GM18507 (cell line): ENCODE data around the gene CSPG4.
"Not testable (repeated sequence)": the region's sequence is repeated elsewhere in the genome, so short reads cannot be mapped to it uniquely, and the experiment has no call there.

Experiments
- DNase-seq: peaks from one replicate; pipeline ENCODE4 v3.0.0; 2011; ENCODE audit warnings: low read depth; ENCODE audit not compliant: insufficient read length; ENCODE audit errors: extremely low spot score
- FAIRE-seq: peaks from 2 replicates; lab custom pipeline; 2011; peaks lifted over from hg19 to GRCh38; lab: Jason Lieb, UNC

CSPG4 gene

DNA sequence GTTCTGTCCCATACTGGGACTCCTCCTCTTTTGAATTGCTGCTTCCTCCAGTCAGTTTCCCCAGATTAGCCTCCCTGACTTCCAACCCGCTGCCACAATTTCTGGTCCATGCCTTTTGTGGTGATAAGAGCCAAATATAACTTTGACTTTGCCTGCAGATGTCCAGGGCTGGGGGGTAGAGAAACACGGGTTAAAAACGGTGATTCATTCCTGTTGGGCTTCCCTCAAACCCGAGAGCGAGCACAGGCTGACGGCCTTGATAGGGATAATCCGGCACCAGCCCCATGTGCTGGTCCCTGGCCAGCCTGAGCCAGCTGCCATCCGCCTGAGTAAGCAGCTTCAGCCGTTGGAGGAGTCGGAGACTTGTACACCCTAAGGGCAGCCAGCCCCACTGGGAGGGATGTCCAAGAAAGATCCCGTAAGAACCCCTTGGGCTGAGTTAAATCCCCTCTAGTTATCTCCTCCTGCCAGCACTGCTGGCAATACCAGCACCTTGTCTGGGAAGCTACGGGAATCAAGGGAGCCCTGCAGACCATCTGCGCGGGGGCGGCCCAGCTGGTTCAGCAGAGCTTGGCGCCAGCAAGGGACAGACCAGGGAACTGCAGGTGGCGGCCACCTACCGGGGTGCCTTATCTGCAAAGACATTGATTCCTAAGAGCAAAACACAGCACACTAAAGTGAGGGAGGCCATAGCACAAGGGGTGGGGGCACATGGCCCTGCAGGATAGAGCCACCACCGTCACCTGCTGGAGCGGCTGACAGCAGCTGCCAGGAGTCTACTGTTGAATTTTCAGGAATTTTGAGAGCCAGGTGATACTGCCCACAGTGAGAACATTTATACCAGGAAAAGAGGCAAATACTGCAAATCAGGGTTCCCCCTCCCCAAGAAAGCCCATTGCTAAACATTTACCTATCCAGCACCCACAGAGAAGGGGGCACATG is 18.1 kb downstream of the CSPG4 start:
- FAIRE-seq = no peak
- no peak for DNase-seq

DNA sequence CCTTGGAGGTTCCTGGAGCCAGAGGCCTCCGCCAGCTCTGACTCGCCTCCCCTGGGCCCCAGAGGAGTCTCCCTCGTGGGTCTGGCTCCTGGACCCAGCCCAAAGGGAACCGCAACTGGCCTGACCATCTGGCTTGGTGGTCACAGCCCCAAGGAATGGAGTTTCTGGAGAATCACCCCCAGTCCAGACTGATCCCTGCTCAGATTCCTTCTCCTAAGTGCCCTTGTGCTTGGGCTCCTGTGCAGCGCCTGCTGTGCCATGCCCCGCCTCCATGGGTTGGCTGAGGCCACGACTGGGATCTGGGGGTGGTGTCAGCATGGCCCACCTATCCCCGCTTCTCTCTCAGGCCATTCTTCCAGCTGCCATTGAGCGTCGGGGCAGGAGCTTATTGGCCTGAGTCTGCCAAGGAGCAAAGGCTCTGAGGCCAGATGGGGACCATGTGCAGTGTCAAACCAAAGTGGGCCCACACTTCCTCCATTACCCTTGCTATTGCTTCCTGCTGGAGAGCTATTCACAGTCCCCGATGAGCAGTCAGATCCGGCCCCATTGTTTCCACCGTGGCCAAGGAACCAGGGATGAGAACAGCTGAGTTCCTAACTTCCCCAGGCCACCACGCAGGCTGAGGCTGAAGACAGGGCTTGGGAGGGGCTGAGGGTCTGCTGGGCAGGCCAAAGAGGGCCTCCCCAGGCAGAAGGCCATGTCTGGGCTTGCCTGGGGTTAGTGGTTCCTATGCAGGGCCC is 19.0 kb downstream of the CSPG4 start:
- DNase-seq (no peak), FAIRE-seq (no peak)

DNA sequence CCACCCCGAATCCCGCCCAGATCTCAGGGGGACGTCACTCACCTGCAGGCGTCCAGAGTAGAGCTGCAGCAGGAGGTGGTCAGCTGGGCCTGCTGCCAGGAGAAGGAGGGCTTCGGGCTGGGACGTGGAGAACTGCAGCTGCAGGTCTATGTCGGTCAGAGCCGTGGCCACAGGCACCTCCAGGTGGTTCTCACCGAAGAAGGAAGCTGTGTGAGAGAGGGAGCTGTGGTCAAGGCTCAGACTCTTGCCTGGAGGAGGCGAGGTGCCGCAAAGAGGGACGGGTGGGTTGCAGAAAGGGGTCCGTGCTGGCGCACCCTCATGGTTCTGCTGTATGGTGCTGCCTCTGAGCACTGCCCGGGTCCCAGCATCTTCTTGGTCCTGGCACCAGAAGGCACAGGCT is 19.6 kb downstream of the CSPG4 start:
- DNase-seq, FAIRE-seq: not testable (repeated sequence)

GRCh38 chr15:75692311-75692710 is 20.3 kb downstream of the CSPG4 start:
- DNase-seq, FAIRE-seq: not testable (repeated sequence)

GRCh38 chr15:75689429-75689828 is 23.2 kb downstream of the CSPG4 start:
- not testable (repeated sequence) for DNase-seq, FAIRE-seq

DNA sequence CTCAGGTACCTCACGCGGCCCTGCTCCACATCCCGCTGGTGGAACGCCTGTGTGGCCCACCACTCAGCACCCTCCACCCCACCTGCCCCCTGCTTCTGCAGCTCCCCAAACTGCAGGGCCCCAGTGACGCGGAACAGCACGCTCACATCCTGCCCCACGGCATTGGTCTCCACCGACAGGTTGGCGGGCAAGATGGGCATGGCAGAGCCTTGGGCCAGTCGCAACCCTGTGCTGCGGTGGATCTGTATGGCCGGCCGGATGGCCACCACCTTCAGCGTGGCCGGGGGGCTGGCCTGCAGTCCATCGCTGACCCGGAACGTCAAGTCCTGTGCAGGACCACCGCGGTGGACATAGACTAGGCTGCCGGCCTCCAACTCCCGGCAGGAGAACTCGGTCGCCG is 23.8 kb downstream of the CSPG4 start:
- FAIRE-seq (no peak), DNase-seq (no peak)

GRCh38 chr15:75688278-75688557 is 24.4 kb downstream of the CSPG4 start:
- DNase-seq = no peak
- FAIRE-seq = no peak

- no peak for FAIRE-seq
- DNase-seq = no peak
Measured at GRCh38 chr15:75687486-75688277, 25.0 kb downstream of the CSPG4 start.

GRCh38 chr15:75686212-75686642 is 26.4 kb downstream of the CSPG4 start:
- peak; percentile 49 for DNase-seq
- FAIRE-seq = peak; percentile 90

DNA sequence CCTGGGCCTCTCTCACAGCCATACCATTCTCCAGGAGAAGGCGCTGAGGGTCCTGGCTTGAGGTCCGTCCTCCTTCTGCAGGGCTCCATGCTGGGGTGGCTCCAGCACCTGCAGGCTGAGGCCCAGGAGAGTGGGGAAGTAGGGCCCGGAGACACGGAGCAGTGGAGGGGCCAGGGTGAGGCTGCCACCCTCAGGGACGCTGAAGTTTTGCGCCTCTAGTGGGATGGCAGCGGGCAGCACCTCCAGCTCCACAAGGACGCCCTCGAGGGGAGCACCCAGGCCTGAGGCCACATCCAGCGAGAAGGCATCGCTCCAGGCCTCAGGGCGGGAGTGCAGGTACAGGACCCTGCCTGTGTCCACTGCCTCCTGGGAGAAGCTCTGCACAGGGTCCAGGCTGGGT is 27.5 kb downstream of the CSPG4 start:
- DNase-seq (no peak), FAIRE-seq (no peak)

DNA sequence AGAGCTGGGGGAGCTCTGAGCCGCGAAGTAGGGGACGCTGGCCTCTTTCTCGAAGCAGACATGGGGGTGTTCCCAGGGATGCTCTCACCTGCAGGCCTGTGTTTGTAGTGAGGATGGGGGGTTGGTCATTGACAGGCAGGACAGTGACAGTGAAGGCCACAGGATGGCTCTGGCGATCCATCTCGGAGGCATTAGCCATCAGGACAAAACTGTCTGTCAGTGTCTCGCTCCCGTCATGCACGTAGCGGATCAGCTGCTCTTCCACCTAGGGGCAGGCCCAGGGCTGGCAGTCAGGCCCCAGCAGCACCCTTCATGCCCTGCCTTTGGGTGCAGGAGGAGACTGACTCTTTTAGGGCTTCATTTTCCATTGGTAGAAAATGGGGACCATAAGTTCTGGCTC is 28.0 kb downstream of the CSPG4 start:
- DNase-seq = no peak
- no peak for FAIRE-seq

DNA sequence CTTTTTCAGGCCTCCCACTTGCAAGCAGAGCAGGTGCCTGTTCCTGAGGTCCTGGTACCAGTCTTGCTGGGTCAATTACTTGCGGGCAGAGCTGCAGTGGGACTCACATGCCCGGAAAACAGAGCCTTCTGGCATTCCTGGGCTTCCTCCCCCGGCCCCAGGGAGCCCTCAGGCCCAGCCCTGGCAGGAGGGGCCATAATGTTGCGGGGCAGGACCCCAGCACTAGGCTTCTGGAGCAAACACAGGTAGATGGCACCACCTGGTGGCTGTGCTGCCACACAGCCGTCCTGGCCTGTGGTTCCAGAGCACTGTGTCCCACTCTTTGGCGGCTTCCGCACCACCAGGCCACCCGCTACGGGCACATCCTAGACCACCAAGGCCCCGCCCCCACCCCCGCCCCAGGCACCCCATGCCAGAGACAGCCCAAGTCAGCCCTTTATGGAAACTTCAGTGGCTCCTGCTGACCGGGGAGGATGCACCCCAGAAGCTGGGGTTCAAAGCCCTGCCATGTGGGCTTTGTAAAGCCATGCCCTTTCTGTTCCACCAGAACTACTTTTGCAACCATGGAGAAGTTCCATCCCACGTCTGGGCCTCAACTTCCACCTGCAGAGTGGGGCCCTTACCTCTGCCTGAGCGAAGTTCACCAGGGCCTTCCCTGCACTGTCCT is 28.9 kb downstream of the CSPG4 start:
- FAIRE-seq (peak; percentile 77), DNase-seq (peak; percentile 65)

- FAIRE-seq (no peak), DNase-seq (no peak)
Measured at GRCh38 chr15:75682181-75683135, 30.2 kb downstream of the CSPG4 start.

DNA sequence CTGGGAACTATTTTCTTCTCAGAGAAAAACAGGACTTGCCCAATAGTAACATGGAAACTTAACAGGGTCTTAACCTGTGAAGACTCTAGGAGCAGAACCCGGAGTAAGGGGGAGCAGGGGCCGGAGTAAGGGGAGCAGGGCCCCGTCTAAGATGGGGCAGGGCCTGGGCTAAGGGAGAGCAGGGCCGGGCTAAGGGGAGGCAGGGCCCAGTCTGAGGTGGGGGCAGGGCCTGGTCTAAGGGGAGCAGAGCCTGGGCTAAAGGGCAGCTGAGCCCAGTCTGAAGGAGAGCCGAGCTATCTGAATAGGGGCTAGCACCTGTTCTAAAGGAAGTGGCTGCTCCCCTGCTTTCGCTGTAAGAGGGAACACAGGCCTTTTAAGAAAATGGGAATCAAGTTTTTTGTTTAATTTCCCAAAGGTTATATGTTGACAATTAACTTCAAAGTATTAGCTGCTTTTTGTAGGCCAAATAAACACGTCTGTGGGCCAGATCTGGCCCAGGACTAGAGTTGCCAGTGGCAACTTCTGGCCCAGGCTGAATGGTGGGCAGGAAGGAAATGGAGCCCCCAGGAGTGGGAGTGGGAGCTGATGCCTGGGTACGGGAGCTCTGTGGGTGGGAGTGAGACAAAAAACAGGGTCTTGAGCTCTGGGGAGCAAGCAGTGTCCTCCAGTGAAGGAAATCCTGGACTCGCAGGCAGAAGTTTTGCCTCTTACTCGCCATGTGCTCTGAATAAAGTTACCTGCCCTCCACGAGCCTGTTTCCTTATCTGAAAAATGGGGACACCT is 32.5 kb downstream of the CSPG4 start:
- no peak for FAIRE-seq
- no peak for DNase-seq

- not testable (repeated sequence) for DNase-seq, FAIRE-seq
Measured at GRCh38 chr15:75678324-75678690, 34.3 kb downstream of the CSPG4 start.

GRCh38 chr15:75677465-75678323 is 35.0 kb downstream of the CSPG4 start:
- DNase-seq = no peak
- FAIRE-seq = no peak
